A549 treated with AZD9567 at 1 μM for 4 hours (cell line): ENCODE measurements around the gene CHST13. TPM values are rescaled to one million over a fixed set of nuclear protein-coding genes. Genes with fewer than 3 reads are reported as not detected.

Source experiments
- total RNA-seq: library from RNA; stranded (reverse); fragments of 200-300 nt; extraction: Qiagen RNA extraction; gene quantifications from 5 replicates; pipeline ENCODE4 v1.2.3, GENCODE V29; 2022; ENCODE audit not compliant: insufficient read depth

The CHST13 gene, protein sequence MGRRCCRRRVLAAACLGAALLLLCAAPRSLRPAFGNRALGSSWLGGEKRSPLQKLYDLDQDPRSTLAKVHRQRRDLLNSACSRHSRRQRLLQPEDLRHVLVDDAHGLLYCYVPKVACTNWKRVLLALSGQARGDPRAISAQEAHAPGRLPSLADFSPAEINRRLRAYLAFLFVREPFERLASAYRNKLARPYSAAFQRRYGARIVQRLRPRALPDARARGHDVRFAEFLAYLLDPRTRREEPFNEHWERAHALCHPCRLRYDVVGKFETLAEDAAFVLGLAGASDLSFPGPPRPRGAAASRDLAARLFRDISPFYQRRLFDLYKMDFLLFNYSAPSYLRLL
- 0.77 to 1.1 TPM (median 0.86 TPM) in 4 of 5 replicates, not detected in the other for total RNA-seq

DNA sequence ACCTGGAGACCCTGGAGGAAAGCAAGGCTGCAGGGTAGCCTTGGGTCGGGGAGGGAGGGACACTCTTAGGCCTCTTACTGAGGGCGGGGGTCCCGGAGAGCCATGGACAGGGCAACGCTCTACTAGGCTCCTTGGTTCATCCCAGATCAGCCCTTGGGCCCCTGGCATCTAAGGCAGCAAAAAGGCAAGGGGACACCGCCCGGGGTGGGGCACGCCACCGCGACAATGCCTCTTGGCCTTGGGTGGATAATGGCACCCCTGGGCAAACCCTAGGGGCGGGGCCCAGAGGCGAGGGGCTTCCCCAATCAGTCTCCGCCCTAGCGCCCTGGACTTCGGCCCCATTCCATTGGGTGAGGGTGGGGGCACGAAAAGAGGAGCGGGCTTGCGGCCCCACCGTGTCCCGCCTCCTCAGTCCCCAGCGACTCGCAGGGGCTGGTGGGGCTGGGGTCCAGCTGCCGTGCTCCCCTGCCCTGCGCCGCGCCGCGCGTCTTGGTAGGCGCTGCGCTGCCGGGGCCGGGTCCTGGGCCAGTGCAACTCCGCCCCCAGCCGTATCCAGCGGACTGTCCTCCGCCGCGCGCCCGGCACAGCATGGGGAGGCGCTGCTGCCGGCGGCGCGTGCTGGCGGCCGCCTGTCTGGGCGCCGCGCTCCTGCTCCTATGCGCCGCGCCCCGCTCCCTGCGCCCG lies at the start of gene CHST13:
Gene CHST13, plus strand, starts transcription at position 411 of the 684 bp plus-strand sequence. Its CDS starts 178 bp downstream, at position 589.

DNA sequence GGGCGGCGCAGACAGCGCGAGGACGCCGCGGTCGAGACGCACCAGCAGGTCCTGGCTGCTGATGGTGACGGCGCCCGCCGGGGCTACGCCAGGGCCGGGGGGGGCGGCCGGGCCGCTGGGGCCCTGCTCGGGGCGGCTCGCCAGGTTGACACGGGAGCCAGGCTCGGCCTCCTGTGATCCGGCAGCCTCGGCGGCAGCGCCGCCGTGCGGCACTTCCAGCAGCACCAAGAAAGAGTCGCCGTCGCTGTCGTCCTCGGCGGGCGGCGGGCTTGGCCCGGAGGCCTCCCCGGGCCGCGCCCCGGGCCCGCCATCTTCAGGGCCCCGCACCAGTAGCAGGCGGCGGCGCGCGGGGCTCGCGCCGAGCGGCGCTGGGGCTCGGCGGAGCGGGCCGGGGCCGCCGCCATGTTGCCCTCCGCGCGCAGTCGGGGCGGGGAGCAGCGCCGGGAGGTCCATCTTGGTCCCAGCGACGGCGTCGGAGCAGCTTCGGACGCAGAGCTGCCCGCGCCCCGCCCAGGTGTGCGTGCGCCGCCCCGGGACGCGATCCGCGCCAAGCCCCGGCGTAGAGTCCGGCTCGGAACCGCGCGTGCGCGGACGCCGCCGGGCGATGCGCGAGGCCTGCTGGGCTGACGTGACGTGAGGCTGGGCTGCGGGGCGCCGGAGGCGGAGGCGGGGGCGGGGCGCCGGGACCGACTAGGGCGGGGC lies 48.4 kb upstream of the CHST13 start, which contains the start of gene ZXDC:
Gene ZXDC, minus strand, starts transcription at position 479 of the 702 bp plus-strand sequence. Its CDS starts 26 bp downstream, at position 453.

DNA sequence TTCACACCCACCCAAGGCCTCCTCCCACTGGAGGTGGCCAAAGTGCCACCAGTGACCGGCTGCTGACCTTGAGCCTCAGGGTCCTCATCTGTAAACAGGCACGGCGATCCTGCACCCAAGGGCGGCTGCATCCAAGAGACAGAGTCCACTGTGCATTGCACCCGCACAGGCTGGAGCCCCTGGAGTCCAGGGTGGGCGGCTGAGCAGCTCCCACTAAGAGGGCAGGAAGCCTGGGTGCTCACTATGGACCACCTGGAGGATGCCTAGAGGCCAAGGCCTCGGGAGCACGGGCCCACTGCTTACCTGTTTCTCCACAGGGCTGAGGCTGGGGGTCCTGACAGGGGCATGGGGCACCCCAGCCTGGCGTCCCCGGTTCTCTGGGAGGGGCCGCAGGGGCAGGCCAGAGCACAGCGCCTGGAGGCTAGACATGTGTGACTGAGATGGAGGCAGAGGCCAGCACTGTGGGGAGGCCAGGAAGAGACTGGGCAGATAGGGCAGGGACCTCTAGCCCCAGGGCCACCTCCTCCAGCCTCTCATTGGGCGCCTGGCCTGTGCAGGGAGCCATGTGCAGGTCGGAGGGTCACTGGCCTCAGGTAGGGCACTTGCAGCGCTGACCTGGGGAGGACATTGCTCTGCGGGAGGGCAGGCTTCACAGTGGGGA lies 6.5 kb upstream of the CHST13 start, which contains the start of gene UROC1:
Gene UROC1, minus strand, starts transcription at position 483 of the 661 bp plus-strand sequence. Its CDS starts 54 bp downstream, at position 429.

DNA sequence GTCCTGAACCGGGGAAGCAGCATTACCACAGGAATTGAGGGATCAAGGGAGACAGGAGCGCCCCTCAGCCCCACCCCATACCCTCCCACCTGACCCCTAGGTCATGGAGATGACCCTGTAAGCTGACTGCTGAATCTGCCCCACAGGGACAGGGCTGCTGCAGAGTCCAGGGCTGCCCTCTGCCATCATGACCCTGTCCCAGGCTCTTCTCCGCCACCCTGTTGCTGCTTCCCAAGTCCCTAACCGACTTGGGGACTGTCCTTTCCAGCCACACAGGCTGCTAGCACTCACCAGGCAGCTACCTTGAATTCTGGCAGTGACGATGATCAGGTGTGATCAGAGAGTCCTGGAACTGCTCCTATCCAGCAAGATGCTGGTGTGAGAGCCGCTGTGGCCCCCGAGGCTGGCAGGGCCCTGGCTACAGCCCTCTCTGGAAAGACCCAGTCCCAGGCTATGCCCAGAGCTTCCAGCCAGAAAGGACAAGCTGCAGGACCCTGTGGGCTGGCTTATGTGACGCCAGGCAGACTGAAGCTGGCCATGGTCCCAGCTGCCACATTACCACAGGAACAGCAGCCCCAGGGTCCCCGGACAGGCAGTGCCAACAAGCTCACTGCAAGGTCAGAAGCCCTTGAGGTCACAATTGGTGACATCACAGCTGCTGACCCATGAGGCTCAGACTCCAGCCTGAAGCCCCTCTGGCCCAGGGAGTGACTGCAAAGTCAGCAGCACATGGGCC lies 34.5 kb downstream of the CHST13 start, which contains the start of gene C3orf22:
Gene C3orf22, minus strand, starts transcription at position 597 of the 736 bp plus-strand sequence. CDS start 5,542 bp downstream, outside the sequence.

Other genes with a start within 250 kb of the CHST13 start
- 0.31 to 0.61 TPM (median 0.35 TPM) in 4 of 5 replicates, not detected in the other for gene KLF15, start 166.7 kb upstream of the CHST13 start, total RNA-seq
- not detected in 5 replicates for gene CFAP100, start 129.2 kb upstream of the CHST13 start, total RNA-seq
- gene ZXDC, start 48.3 kb upstream of the CHST13 start, total RNA-seq: 7.7 to 10.9 TPM (median 9.7 TPM) in 5 replicates
- not detected in 5 replicates for gene UROC1, start 6.4 kb upstream of the CHST13 start, total RNA-seq
- gene C3orf22, start 34.8 kb downstream of the CHST13 start, total RNA-seq: not detected in 5 replicates
- gene TXNRD3, start 131.0 kb downstream of the CHST13 start, total RNA-seq: 7.4 to 9.4 TPM (median 8.1 TPM) in 5 replicates
- gene CHCHD6, start 180.1 kb downstream of the CHST13 start, total RNA-seq: 13.6 to 20.4 TPM (median 20.3 TPM) in 5 replicates